M059J (cell line): ENCODE data around the gene CAMK1G. TPM values are rescaled to one million over a fixed set of nuclear protein-coding genes. Genes with fewer than 3 reads are reported as not detected.

Experiments
- DNase-seq: peaks from one replicate; pipeline ENCODE4 v3.0.0-alpha.2; 2012; ENCODE audit warnings: low read depth
- total RNA-seq: library from RNA; depleted of rRNA; stranded (reverse); fragments of >200 nt; shearing (Covaris generic); gene quantifications from 2 replicates; pipeline ENCODE4 v1.2.3, GENCODE V29; 2014

Gene CAMK1G
- total RNA-seq, 1 experiment from 2014 or later, result 4.5 TPM

- peak; percentile 85 for DNase-seq
These were observed 17.5 kb upstream of the CAMK1G start for GRCh38 chr1:209565759-209566678.

DNA sequence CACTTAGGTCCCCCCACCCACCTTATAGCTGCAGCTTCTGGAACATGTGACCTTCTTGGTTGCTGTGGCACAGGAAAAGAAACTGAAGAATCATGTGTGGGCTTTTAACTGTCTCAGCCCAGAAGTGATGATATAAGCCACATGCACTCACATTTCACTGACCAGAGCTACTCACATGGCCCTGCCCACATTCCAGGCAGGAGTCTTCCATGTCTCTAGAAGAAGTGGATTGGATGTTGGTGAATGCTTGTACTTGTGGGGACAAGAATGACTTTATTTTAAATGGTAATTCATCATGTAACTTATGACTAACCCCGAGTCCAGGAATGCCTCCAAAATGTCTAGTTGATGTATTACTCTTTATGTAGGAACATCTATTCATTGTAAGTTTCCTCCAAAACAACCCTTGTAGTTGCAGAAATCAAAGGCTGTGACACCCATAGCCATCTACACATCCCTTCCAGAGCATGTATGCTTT lies 15.8 kb upstream of the CAMK1G start:
- peak; percentile 92 for DNase-seq

DNA sequence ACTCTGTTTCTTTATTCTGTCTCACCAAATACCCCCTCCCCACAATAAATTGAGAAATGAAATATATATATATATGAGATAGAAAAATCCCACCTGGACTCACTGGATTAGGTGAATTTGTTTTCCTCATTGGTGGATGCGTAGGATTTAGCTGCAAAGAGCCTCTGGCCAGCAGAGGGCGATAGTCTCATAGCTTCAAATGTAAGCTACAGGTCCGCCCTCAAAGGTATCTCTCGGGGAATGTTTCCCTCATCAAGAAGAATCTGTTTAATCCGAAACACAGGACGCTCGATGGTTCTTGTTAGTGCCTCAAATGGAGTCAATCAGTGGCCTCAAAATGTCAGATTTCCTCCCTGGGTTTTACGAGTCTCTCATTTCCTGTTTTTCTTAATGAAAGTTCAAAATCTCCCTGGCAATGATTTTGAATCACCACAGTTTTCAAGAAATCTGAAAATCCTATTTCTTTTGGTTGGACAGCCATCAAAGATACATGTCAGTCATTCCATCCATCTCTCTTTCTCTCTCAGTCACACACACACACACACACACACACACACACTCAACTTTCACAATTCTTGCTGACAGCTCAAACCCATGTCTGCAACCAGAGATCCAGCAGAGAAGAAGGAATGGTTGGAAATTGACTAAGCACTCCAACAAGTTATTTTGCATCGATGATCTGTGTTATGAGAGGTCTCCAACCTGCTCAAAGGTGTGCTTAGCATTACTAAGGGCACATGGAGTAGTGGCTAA lies 13.9 kb upstream of the CAMK1G start:
- DNase-seq, result peak; percentile 84

DNA sequence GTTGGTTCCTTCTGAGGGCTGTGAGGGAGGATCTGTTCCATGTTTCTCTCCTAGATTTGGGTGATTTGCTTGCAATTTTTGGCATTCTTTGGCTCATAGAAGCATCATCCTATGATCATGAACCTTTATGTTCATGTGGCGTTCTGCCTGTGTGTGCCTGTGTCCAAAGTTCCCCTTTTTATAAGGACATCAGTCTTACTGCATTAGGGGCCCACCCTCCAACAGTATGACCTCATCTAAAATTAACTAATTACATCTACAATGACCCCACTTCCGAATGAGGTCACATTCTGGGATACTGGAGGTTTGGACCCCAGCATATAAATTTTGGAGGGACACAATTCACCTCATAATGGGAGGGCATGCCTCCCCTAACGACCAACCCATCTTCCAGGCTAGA lies 12.8 kb upstream of the CAMK1G start:
- no peak for DNase-seq

DNA sequence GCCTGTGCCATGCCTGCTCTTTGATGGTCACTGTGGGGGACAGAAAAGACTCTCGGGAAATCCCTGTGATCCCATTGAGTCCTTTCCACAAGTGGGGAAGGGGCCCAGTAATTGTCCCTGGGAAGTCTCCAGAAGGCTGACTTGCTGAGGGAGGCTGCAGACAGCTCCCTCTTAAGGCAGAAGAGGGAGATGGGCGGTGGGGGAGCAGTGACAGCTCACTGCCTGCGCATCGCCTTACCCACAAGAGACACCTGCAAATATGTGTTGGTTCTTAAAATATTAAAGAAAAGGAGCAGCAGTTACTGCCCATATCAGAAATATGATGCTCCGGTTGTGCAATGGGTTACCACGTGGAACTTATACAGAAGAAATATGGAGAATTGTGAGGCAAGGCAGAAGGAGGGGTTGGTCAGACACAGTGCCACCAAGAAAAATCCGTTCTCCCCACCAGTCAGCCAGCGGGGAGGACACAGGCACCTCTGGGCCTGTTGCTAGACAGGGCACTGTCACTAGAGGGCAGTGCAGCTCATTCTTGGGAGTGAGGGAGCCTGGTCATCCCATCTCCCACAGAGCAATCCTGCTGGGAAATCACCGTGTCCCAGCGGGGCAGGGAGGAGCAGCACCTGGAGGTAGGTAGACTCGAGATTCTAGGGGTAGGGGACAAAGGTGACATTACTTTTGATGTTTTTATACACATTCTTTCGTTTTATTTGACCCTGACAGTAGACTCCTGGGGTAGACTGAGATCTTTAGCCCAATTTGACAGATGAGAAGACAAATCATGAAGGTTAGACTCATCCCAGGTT lies 6.9 kb upstream of the CAMK1G start:
- peak; percentile 85 for DNase-seq

DNA sequence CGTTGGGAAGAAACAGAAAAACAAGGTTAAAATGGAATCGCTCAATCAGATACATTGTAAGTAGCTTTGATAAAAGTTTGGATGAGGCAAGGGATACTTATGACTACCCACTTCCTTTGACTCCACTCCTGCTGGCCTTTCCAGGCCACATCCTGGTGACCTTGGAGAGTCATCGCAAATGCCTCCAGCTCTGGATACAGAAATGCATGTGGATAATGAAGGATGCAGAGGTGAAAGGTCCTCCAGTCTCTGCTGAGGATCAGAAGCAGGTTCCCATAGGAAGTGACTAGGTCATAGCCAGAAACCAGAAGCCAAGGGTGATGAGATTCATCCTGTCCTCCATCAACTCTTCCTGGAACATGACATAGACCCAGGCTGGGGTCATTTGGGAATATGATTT lies 6.2 kb upstream of the CAMK1G start:
- peak; percentile 85 for DNase-seq

GRCh38 chr1:209580577-209580976 lies 2.9 kb upstream of the CAMK1G start:
- no peak for DNase-seq

GRCh38 chr1:209584231-209584672 lies 738 bp downstream of the CAMK1G start:
- no peak for DNase-seq

- DNase-seq, result no peak
These were observed 1.7 kb downstream of the CAMK1G start for GRCh38 chr1:209585197-209585596.

DNA sequence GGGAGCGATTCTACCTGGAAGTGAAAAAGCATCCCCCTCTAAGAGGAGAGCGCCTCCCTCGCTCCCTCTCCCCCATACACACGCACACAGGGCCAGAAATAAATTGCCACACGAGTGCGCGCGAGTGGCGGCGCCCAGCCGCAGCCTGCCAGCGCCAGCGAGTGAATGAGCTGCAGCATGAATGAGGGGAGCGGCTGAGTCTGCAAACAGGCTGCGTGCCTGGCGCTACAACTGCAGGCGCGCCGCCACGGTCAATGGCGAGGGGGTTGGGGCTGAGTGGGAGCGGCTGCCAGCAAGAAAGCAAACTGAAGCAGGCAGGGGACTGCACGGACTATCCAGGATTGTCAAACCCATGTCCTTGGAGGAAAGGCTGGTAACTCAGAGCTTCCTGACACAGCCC lies 2.2 kb downstream of the CAMK1G start:
- DNase-seq, result peak; percentile 69

GRCh38 chr1:209586221-209586740 lies 2.8 kb downstream of the CAMK1G start:
- no peak for DNase-seq

GRCh38 chr1:209587789-209588188 lies 4.3 kb downstream of the CAMK1G start:
- peak; percentile 98 for DNase-seq

DNA sequence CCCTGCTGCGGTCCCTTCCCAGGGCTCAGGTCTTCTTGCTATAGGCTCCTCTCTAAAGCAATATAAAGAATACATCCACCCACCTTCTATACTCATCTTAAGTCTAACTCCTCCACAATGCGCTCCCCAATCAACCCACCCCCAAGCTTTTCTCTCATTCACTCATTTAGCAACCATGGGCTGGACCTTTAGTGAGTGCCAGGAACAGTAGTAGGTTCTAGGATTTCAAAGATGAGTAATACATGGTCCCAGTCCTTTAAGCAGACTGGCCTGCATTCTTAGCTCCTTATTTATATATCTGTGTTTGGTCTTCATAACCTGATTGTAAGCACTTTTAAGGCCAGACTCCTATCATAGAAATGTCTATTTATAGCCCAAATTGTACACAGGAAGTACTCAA lies 5.9 kb downstream of the CAMK1G start:
- DNase-seq, result no peak

- DNase-seq, result no peak
These were observed 6.3 kb downstream of the CAMK1G start for GRCh38 chr1:209589863-209590262.

GRCh38 chr1:209590405-209590804 lies 6.9 kb downstream of the CAMK1G start:
- DNase-seq, result peak; percentile 49

DNA sequence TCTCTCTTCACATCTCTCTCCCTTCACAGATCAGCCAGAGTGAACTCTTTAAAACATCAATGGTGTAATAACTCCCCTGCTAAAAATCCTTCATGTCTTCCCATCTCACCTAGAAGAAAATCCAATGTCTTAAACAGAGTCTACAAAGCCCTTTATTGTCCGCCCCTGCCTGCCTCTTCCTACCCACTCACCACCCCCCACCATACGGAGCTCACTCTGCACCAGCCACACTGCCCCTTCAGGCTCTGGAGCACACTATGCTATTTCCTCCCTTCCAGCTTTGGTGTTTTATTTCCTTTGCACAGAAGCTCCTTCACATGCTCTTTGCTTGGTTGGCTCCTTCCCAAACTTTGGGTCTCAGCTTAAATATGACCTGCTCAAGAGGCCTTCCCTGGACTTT lies 10.2 kb downstream of the CAMK1G start:
- DNase-seq, result no peak

GRCh38 chr1:209594440-209594839 lies 10.9 kb downstream of the CAMK1G start:
- no peak for DNase-seq

DNA sequence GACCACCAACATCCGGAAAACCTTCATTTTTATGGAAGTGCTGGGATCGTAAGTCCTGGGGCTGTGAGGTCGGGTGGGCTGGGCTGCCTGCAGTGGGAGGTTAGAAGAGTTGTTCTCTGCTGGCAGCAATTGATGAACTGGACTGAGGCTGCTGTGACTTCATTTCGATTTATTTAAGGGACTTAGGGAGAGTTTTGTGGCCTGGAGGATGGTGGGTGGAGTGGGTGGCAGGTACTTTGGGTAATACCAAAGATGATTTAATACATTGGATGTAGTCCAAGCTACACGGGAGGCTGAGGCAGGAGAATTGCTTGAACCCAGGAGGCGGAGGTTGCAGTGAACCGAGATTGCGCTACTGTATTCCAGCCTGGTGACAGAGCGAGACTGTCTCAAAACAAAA lies 11.5 kb downstream of the CAMK1G start:
- DNase-seq, result no peak

DNA sequence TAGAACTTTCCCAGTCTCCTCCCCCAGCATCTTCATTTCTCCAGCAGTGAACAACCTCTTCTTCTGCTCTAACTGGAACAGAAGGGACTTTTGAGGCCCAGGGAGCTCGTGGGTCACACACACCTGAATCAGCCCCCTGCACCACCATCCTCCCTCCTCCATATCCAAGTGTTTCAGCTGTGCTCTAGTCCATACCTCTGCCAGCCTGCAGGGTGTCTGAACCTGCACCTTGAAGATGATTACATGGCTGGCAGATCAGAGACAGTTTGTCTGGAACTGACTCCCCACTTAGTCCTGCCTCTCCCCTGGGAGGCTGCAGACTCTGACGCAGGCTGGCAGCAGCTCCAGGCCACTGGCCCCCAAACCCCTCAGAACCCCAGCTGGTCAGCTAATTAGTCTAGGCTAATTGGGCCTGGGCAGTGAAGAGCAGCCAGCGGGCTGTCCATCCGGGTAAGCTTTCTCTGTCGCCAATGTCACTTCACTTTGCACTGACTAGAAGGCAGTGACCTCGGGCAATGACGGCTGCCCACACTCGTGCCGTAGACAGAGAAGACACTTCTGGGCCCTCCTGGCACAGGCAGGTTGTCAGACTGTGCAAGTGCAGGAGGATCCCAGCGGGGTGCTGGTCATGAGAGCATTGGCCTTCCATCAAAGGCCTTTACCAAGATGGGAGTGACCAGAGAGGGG lies 12.2 kb downstream of the CAMK1G start:
- no peak for DNase-seq

DNA sequence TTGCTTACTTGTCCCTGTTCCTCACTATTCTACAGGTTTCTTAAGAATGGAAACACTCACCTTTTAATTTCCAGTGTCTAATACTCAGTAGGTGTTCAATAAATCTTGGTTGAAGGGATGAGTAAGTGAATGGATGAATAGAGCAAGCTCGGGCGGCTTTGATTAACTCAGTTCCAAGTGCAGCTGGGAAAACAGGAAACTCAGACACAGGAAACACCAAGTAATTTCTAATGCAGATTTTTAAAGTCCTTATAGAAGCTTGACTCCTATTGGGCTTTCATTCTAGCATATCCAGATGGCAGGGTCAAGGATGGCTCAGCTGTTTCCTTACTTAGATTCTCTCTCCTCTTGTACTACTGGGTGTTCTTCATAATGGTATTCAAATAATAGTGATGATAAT lies 14.0 kb downstream of the CAMK1G start:
- no peak for DNase-seq

DNA sequence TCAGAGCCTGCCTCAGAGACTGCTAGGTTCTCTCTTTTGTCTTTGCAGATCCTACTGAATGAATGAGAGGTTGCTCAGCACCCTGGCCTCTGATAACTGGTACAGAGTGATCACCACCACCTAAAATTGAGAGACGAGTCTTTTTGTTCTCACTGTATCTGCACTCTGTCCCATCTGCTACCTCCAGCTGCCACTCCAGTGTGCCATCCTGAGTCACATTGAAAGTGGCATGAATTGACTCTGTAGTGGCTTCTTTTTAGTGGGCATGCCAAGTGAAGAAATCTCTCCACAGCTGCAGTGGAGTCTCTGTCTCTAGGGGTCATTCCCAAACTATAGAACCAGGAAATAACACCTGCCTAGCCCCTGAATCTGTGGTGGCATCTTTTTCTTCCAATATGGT lies 14.7 kb downstream of the CAMK1G start:
- DNase-seq, result no peak
